ENCODE data around the gene XAB2.

- TF ChIP-seq EP300 (conservative IDR thresholded peaks at IDR 0.05; ENCODE audit: poor library complexity, severe bottlenecking) (no peak), REST (IDR thresholded peaks at IDR 0.05; ENCODE audit: borderline replicate concordance) (no peak), CTCF (IDR thresholded peaks at IDR 0.05; ENCODE audit: poor library complexity, severe bottlenecking) (no peak), MXI1 (conservative IDR thresholded peaks at IDR 0.05; ENCODE audit: poor library complexity, severe bottlenecking) (no peak), POLR2AphosphoS5 (IDR thresholded peaks at IDR 0.05) (no peak), SMC3 (conservative IDR thresholded peaks at IDR 0.05; ENCODE audit: poor library complexity) (no peak)
These were observed 40.3 kb upstream of the XAB2 start for GRCh38 chr19:7669641-7670040.

Data from neural cell (in vitro differentiated cells).